ENCODE results near the gene TJP3.

The TJP3 gene

GRCh38 chr19:3790209-3790734 lies 82.1 kb downstream of the TJP3 start:
- H3K4me3 ChIP-seq (ENCODE audit: low read length) = no peak overlapping the region
- H3K4me2 ChIP-seq (ENCODE audit: low read depth, low read length) = no peak overlapping the region
- no peaks in the 10 kb centered on the region for H4K20me1 ChIP-seq (ENCODE audit: insufficient read depth, low read length)
- no peak overlapping the region for H3K9ac ChIP-seq (ENCODE audit: low read length)
- no peak for DNase-seq
- no peak for TF ChIP-seq CTCF (IDR thresholded peaks at IDR 0.05; ENCODE audit: low read length)
- TF ChIP-seq EZH2 (optimal IDR thresholded peaks at IDR 0.05; ENCODE audit: low read depth, low read length) = no peak
- no peak for TF ChIP-seq EZH2phosphoT487 (IDR thresholded peaks at IDR 0.05; ENCODE audit: low read length)
- no peak overlapping the region for H3K27ac ChIP-seq (ENCODE audit: low read length)
- H3K79me2 ChIP-seq (ENCODE audit: low read length) = no peaks in the 10 kb centered on the region
- no peaks in the 10 kb centered on the region for H3K36me3 ChIP-seq (replicated peaks; ENCODE audit: insufficient read depth, low read length)
- H3K9me3 ChIP-seq (replicated peaks; ENCODE audit: insufficient read depth, low read length) = no peaks in the 10 kb centered on the region
- H3K9me2 ChIP-seq (replicated peaks; ENCODE audit: insufficient read depth, low read length) = no peaks in the 10 kb centered on the region
- H2AFZ ChIP-seq (ENCODE audit: low read length) = no peak overlapping the region
- no peaks in the 10 kb centered on the region for H3F3A ChIP-seq (ENCODE audit: insufficient read depth, low read length)
- no peaks in the 10 kb centered on the region for H3K4me1 ChIP-seq (ENCODE audit: low read length)
- peaks cover 87% of the 10 kb centered on the region for H3K27me3 ChIP-seq (replicated peaks; ENCODE audit: insufficient read depth, low read length)

GRCh38 chr19:3790941-3791340 lies 82.8 kb downstream of the TJP3 start:
- Histone ChIP-seq H3K36me3 (replicated peaks; ENCODE audit: insufficient read depth, low read length) (no peaks in the 10 kb centered on the region), H3K27me3 (replicated peaks; ENCODE audit: insufficient read depth, low read length) (peaks cover 87% of the 10 kb centered on the region), H3K4me2 (ENCODE audit: low read depth, low read length) (no peak overlapping the region), H3K79me2 (ENCODE audit: low read length) (no peaks in the 10 kb centered on the region), H2AFZ (ENCODE audit: low read length) (no peak overlapping the region), H3K27ac (ENCODE audit: low read length) (no peak overlapping the region), H3K9ac (ENCODE audit: low read length) (no peak overlapping the region), H4K20me1 (ENCODE audit: insufficient read depth, low read length) (no peaks in the 10 kb centered on the region; the same call in 1 of the 2 replicates), H3K4me3 (ENCODE audit: low read length) (no peak overlapping the region), H3K4me1 (ENCODE audit: low read length) (no peaks in the 10 kb centered on the region), H3K9me3 (replicated peaks; ENCODE audit: insufficient read depth, low read length) (no peaks in the 10 kb centered on the region), H3K9me2 (replicated peaks; ENCODE audit: insufficient read depth, low read length) (no peaks in the 10 kb centered on the region), H3F3A (ENCODE audit: insufficient read depth, low read length) (no peaks in the 10 kb centered on the region)
- no peak for DNase-seq
- TF ChIP-seq EZH2phosphoT487 (IDR thresholded peaks at IDR 0.05; ENCODE audit: low read length) = no peak
- no peak for TF ChIP-seq EZH2 (optimal IDR thresholded peaks at IDR 0.05; ENCODE audit: low read depth, low read length)
- TF ChIP-seq CTCF (IDR thresholded peaks at IDR 0.05; ENCODE audit: low read length) = no peak

GRCh38 chr19:3792114-3792513 lies 83.9 kb downstream of the TJP3 start:
- no peak for DNase-seq
- no peaks in the 10 kb centered on the region; the same call in 1 of the 2 replicates for H4K20me1 ChIP-seq (ENCODE audit: insufficient read depth, low read length)
- H3K9me3 ChIP-seq (replicated peaks; ENCODE audit: insufficient read depth, low read length) = no peaks in the 10 kb centered on the region
- no peak for TF ChIP-seq EZH2phosphoT487 (IDR thresholded peaks at IDR 0.05; ENCODE audit: low read length)
- TF ChIP-seq CTCF (IDR thresholded peaks at IDR 0.05; ENCODE audit: low read length) = no peak
- TF ChIP-seq EZH2 (optimal IDR thresholded peaks at IDR 0.05; ENCODE audit: low read depth, low read length) = no peak
- no peak overlapping the region for H3K9ac ChIP-seq (ENCODE audit: low read length)
- H3K36me3 ChIP-seq (replicated peaks; ENCODE audit: insufficient read depth, low read length) = no peaks in the 10 kb centered on the region
- H3K27ac ChIP-seq (ENCODE audit: low read length) = no peak overlapping the region
- H3K4me2 ChIP-seq (ENCODE audit: low read depth, low read length) = no peak overlapping the region
- no peaks in the 10 kb centered on the region for H3K4me1 ChIP-seq (ENCODE audit: low read length)
- no peaks in the 10 kb centered on the region for H3K79me2 ChIP-seq (ENCODE audit: low read length)
- no peaks in the 10 kb centered on the region for H3K9me2 ChIP-seq (replicated peaks; ENCODE audit: insufficient read depth, low read length)
- H2AFZ ChIP-seq (ENCODE audit: low read length) = no peak overlapping the region
- no peaks in the 10 kb centered on the region for H3F3A ChIP-seq (ENCODE audit: insufficient read depth, low read length)
- peaks cover 91% of the 10 kb centered on the region for H3K27me3 ChIP-seq (replicated peaks; ENCODE audit: insufficient read depth, low read length)
- no peak overlapping the region for H3K4me3 ChIP-seq (ENCODE audit: low read length)
